GM12864 (cell line): ENCODE measurements around the gene ARAP3.
A peak's percentile ranks its signal among the peaks of the same experiment; 100 is the strongest.

ENCODE experiments used
- DNase-seq: peaks from one replicate; pipeline ENCODE4 v3.0.0-alpha.2; 2011; ENCODE audit warnings: low read depth
- H3K4me3 ChIP-seq: 2 replicates; pipeline ENCODE4 v1.5.1; 2011; ENCODE audit warnings: mild to moderate bottlenecking, low read depth, low read length, control low read depth
- TF ChIP-seq, protein P1 (sequence below): IDR thresholded peaks from 2 replicates; pipeline ENCODE4 v1.5.1; 2011; ENCODE audit warnings: low read depth, mild to moderate bottlenecking, moderate library complexity, low read length, control low read depth, inconsistent platforms; ENCODE audit errors: missing control alignments

ARAP3 gene

DNA sequence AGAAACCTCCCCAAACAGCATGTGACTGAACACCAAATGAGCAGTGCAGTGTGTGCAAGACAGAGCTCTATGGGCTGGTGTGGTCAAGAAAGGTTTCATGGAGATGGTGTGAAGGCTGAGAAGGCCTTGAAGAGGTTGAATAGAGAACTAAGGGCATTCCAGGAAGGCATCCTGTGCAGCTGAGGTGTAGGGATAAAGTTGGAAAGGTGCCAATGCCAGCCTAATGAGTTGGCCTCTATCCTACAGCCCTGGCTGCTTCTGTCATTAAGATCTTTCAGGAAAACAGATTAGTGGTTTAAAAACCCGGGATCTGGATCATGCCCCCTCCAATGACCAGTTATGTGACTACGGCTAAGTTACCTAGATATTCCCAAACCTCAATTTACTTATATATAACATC, 49.4 kb downstream of the ARAP3 start:
- H3K4me3 ChIP-seq, result no peak overlapping the region
- TF ChIP-seq, protein P1, sequence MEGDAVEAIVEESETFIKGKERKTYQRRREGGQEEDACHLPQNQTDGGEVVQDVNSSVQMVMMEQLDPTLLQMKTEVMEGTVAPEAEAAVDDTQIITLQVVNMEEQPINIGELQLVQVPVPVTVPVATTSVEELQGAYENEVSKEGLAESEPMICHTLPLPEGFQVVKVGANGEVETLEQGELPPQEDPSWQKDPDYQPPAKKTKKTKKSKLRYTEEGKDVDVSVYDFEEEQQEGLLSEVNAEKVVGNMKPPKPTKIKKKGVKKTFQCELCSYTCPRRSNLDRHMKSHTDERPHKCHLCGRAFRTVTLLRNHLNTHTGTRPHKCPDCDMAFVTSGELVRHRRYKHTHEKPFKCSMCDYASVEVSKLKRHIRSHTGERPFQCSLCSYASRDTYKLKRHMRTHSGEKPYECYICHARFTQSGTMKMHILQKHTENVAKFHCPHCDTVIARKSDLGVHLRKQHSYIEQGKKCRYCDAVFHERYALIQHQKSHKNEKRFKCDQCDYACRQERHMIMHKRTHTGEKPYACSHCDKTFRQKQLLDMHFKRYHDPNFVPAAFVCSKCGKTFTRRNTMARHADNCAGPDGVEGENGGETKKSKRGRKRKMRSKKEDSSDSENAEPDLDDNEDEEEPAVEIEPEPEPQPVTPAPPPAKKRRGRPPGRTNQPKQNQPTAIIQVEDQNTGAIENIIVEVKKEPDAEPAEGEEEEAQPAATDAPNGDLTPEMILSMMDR, result no peak
- DNase-seq, result no peak

DNA sequence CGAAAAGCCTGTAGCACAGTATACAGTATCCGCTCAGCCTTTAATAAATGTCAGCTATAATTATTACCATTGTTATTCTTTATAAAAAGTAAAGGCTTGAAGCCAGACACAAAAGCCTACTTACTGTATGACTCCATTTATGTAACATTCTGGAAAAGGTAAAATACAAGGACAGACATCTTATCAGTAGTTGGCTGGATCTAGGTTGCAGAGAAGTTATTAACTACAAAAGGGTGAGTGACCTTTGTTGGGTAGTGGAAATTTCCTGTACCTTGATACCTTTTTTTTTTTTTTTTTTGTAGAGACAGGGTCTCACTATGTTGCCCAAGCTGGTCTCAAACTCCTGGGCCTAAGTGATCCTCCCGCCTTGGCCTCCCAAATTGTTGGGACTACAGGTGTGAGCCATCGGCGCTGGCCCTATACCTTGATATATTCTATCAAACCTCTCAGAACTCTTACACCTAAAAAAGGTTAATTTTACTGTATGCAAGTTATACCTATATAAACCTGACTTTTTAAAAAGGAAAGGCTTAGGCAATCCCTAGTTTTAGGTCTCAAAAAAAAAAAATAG, 51.4 kb downstream of the ARAP3 start:
- H3K4me3 ChIP-seq, result no peak overlapping the region
- TF ChIP-seq, protein P1, result no peak
- no peak for DNase-seq

DNA sequence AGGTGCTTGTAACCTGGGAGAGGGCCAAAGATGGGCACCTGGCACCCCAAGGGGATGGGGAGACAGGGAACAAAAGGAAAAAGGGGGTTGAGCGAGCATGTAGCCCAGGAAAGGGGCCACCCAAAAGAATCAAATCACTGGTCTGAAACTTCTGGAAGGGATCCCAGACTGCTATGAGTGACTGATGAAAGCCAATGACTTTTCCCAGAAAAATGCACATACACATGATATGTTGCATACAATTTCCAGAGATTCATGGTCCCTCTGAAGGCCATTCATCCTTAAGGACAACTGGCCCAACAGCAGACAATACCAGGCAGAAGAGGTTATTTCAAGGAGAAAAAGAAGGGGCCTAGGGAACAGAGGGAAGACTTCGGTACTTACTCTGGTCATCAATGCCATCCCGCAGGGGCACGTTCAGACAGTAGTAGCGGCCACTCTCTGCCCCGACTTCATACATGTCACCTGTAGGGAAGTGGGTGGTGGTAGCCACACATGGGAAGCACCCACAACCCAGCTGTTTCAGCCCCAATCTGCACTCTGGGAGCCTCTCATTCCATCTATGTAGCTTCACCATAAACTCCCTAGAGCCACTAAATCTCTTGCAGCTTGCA, 53.7 kb downstream of the ARAP3 start:
- DNase-seq, result no peak
- no peak overlapping the region for H3K4me3 ChIP-seq
- TF ChIP-seq, protein P1, result no peak

DNA sequence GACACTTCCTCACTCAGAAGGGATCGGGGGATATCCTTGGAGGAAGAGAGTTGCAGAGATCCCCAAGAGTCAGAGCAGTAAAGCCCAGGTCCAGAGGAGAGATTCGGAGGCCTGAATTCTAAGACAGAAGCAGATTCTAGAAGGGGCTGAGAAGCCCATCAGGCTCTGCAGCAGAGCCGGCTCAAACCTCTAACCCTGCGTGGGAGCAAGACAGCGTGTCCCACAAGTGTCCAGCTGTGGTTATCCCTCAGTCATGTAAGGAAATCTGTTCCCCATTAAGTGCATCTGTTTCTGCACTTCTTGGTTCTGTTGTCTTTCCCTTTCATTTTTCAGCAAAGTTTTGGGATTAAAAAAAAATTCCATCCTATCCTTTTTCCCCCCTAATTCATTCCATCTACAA, 58.4 kb downstream of the ARAP3 start:
- TF ChIP-seq, protein P1, result no peak
- H3K4me3 ChIP-seq, result peak overlapping the region; percentile 16; the same call in 1 of the 2 replicates
- DNase-seq, result no peak

DNA sequence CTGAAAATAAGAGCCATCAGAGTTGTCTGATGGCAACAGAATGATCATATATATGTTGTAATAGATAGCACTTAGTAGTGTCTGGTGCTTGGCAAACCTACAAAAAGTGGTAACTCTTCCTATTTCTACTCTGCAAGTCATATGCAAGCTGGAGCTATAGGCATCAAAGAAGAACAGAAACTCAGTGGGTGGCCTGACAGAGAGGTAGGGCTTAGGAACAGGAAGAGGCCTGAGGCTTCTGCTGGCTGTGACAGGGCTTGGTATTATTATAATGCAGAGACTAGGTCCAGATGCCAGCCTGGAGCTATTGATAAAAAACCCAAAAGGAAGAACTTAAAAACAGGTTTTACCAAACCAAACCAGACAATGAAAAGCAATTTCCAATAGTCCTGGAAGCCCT, 58.8 kb downstream of the ARAP3 start:
- H3K4me3 ChIP-seq, result peak overlapping the region; percentile 16; the same call in 1 of the 2 replicates
- TF ChIP-seq, protein P1, result no peak
- DNase-seq, result peak; percentile 76

DNA sequence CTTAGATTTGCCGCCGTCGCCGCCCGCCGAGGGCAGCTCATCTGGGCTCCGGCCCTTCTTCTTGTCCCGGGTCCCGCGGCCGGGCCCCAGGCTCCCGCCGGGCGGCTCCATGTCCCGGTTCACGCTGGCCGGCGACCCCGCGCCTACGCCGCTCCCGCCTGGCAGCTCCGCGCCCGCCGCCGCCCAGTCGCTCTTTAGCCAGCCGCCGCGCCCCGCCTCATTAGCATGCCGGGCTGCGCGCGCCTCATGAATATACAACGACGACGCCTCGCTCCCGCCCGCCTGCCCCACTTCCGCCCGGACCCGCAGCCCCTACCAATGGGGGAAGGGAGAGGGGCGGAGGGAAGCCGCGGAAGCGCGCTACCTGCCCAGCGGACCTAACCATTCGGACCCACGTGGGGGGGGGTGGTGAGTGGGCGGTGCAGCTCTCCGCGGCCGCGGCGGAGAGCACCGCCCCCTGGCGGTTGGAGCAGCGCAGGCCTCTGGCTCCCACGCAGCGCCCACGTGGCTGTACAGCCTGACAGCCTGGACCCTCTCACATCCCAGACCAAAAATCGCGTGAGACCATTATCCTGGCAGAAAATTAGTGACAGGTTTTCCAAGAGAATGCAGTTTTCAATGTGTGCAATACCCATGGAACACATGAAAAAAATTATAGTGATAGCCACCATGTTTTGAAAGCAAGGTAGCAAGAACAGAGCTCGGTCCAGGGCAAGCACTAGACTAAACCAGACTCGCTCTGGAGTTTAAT, 63.1 kb downstream of the ARAP3 start, which contains the start of gene DIAPH1:
Gene DIAPH1 (minus strand): TSS at position 197 of the 751 bp plus-strand sequence. CDS start 86 bp downstream, at position 111.
- H3K4me3 ChIP-seq, result peak within 1 kb of the TSS; percentile 79
- TF ChIP-seq, protein P1, result peak; percentile 94
- DNase-seq, result peak; percentile 95
